Type B pancreatic cell (in vitro differentiated cells): ENCODE results near the gene TAS1R1. TPM values are rescaled to one million over a fixed set of nuclear protein-coding genes. Genes with fewer than 3 reads are reported as not detected.

ENCODE experiments used
- DNase-seq: peaks from one replicate; pipeline ENCODE4 v3.0.0; 2021; ENCODE audit warnings: mixed read lengths; ENCODE audit not compliant: unreplicated experiment; ENCODE audit errors: extremely low spot score
- H3K27ac Mint-ChIP-seq: 2 replicates; pipeline ENCODE4 v1.8.0; 2021; ENCODE audit warnings: mild to moderate bottlenecking, mixed read lengths
- H3K27me3 Mint-ChIP-seq: 2 replicates; pipeline ENCODE4 v1.8.0; 2021; ENCODE audit warnings: mixed read lengths
- H3K36me3 Mint-ChIP-seq: 2 replicates; pipeline ENCODE4 v1.8.0; 2021; ENCODE audit warnings: mixed read lengths
- H3K4me1 Mint-ChIP-seq: one replicate; pipeline ENCODE4 v1.8.0; 2021; ENCODE audit warnings: mixed read lengths; ENCODE audit not compliant: unreplicated experiment
- H3K4me3 Mint-ChIP-seq: 2 replicates; pipeline ENCODE4 v1.8.0; 2021; ENCODE audit warnings: mild to moderate bottlenecking, mixed read lengths
- H3K9me3 Mint-ChIP-seq: 2 replicates; pipeline ENCODE4 v1.8.0; 2021; ENCODE audit warnings: mixed read lengths
- total RNA-seq: library from RNA; stranded (reverse); gene quantifications from 2 replicates; pipeline ENCODE4 v1.2.1, GENCODE V29; 2021; ENCODE audit warnings: low replicate concordance
- TF ChIP-seq, protein P1 (sequence below): fragments of 200-600 bp; sonication (generic); conservative IDR thresholded peaks from 2 replicates; pipeline ENCODE4 v1.5.0; 2021; ENCODE audit warnings: antibody characterized with exemption, mild to moderate bottlenecking

Gene TAS1R1
- total RNA-seq, 1 donor from 2014 or later: not detected

- no peak overlapping the region for H3K27ac Mint-ChIP-seq
- TF ChIP-seq, protein P1, sequence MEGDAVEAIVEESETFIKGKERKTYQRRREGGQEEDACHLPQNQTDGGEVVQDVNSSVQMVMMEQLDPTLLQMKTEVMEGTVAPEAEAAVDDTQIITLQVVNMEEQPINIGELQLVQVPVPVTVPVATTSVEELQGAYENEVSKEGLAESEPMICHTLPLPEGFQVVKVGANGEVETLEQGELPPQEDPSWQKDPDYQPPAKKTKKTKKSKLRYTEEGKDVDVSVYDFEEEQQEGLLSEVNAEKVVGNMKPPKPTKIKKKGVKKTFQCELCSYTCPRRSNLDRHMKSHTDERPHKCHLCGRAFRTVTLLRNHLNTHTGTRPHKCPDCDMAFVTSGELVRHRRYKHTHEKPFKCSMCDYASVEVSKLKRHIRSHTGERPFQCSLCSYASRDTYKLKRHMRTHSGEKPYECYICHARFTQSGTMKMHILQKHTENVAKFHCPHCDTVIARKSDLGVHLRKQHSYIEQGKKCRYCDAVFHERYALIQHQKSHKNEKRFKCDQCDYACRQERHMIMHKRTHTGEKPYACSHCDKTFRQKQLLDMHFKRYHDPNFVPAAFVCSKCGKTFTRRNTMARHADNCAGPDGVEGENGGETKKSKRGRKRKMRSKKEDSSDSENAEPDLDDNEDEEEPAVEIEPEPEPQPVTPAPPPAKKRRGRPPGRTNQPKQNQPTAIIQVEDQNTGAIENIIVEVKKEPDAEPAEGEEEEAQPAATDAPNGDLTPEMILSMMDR: no peak
- H3K9me3 Mint-ChIP-seq: no peaks in the 10 kb centered on the region
- H3K4me3 Mint-ChIP-seq: no peak overlapping the region
- H3K4me1 Mint-ChIP-seq: peaks cover 5% of the 10 kb centered on the region
- H3K36me3 Mint-ChIP-seq: no peaks in the 10 kb centered on the region
- no peaks in the 10 kb centered on the region for H3K27me3 Mint-ChIP-seq
- DNase-seq: no peak
Measured at GRCh38 chr1:6592865-6593593, 37.9 kb downstream of the TAS1R1 start.

DNA sequence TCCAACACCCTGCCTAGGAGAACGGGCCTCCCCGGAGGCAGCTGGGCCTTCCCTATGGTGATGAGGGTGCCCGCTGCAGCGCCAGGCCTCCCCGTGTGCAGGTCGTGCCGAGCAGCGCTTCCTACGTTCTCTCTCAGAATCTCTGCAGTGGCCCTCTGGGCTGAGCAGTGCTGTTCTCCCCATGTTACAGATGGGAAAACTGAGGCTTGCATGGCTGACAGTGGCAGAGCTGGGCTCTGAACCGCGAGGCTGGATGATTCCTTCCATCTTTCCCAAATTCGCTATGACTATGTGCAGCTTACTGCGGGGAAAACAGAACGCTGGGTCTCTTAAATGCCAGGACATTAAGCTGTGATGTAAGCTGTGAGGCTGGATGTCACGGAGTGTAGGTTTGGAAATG is 38.7 kb downstream of the TAS1R1 start:
- no peak for DNase-seq

DNA sequence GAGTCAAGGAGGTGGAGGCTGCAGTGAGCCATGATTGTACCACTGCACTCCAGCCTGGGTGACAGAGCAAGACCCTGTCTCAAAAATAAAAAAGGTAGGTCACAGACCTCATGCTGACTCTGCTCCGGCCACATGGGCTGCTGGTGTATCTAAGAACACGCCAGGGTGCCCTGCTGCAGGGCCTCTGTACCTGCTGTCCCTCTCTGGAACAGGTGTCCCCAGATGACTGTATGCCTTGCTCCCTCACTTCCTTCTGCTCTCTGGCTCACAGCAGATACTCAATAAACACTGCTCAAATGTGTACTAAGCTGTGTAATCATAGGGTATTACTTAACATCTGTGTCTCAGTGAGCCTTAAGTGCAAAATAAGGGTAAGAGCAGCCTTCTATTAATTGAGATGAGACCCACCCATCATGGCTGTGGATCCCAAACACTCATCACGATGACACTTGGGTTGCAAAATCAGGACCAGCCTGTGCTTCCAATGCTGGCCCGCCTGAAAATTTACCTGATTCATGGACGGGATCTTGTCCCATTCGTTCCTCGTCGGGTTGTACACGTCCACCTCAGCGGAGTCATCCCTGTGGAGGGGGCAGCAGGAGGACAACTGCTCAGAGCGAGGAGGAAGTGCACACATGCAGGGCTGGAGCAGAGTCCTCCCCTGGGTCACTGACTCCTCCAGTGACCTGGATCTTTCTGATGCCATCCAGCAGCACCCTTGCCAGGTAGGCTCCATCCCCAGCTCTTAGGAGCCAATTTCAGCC is 40.1 kb downstream of the TAS1R1 start:
- Mint-ChIP-seq H3K27ac (peak overlapping the region; percentile 70), H3K4me3 (no peak overlapping the region), H3K36me3 (no peaks in the 10 kb centered on the region), H3K4me1 (peaks cover 5% of the 10 kb centered on the region), H3K9me3 (no peaks in the 10 kb centered on the region), H3K27me3 (no peaks in the 10 kb centered on the region)
- TF ChIP-seq, protein P1: no peak
- no peak for DNase-seq

More for the DNA sequence above, 38.7 kb downstream of the TAS1R1 start:
- no peak overlapping the region for H3K4me3 Mint-ChIP-seq
- H3K9me3 Mint-ChIP-seq: no peaks in the 10 kb centered on the region
- TF ChIP-seq, protein P1: no peak
- H3K4me1 Mint-ChIP-seq: peaks cover 5% of the 10 kb centered on the region
- no peak overlapping the region for H3K27ac Mint-ChIP-seq
- no peaks in the 10 kb centered on the region for H3K27me3 Mint-ChIP-seq
- no peaks in the 10 kb centered on the region for H3K36me3 Mint-ChIP-seq

GRCh38 chr1:6596351-6596750 is 41.2 kb downstream of the TAS1R1 start:
- no peak for DNase-seq
- no peaks in the 10 kb centered on the region for H3K36me3 Mint-ChIP-seq
- no peak overlapping the region for H3K27ac Mint-ChIP-seq
- no peak overlapping the region for H3K4me3 Mint-ChIP-seq
- TF ChIP-seq, protein P1: no peak
- H3K4me1 Mint-ChIP-seq: peaks cover 14% of the 10 kb centered on the region
- no peaks in the 10 kb centered on the region for H3K9me3 Mint-ChIP-seq
- peaks cover 8% of the 10 kb centered on the region for H3K27me3 Mint-ChIP-seq

DNA sequence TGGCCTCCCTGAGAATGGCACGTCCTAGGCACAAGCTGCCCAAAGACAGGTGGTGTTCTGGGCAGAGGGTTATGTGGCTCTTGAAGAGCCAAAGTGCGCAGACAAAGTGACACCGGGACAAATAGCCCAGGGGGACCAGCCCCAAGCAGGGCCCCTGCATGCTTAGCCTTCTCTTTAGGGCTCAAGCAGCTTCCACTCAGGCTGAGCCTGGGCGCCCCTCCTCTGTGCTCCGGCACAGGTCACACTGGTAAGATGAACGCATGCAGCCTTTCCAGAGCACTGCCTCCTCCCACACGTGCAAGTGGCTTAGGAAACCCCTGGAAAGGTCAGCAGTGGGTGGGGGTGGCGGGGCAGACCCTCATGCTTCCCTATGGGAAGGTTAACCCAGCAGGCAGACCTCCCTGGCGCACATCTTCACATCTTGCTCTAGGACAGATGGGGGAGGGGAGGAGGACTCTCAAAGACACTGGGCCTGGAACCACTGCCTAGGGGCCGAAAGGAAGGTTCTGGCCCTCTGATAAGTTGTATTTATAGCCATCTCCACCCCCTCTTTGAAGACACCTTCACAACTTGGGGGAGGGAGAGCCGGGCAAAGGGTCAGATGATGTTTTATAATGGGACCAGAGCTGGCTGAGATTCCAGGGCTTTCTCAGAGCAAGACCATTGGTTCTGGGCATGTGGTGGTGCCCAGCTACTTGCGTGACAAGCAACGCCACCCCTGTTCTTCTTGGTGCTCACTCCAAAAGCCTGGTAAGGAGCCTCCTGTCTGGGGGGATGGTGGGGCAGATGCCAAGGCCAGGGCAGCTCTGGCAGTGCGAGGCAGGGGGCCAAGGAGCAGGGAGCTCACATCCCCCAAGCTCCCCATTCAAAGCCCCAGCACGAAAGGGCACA is 42.0 kb downstream of the TAS1R1 start:
- no peaks in the 10 kb centered on the region for H3K36me3 Mint-ChIP-seq
- H3K4me1 Mint-ChIP-seq: peaks cover 14% of the 10 kb centered on the region

More for the DNA sequence above, 42.0 kb downstream of the TAS1R1 start:
- H3K9me3 Mint-ChIP-seq: no peaks in the 10 kb centered on the region
- no peak for DNase-seq
- peak overlapping the region; percentile 47 for H3K4me3 Mint-ChIP-seq
- no peak overlapping the region for H3K27ac Mint-ChIP-seq
- TF ChIP-seq, protein P1: no peak
- peaks cover 8% of the 10 kb centered on the region for H3K27me3 Mint-ChIP-seq
